ENCODE measurements around the gene SLC29A1. TPM values are rescaled to one million over a fixed set of nuclear protein-coding genes. Genes with fewer than 3 reads are reported as not detected.
"Not testable (repeated sequence)": the region's sequence is repeated elsewhere in the genome, so short reads cannot be mapped to it uniquely, and the experiment has no call there.

The SLC29A1 gene
- total RNA-seq, 2 experiments from 2014 or later: 32.7 to 33.4 TPM

GRCh38 chr6:44226368-44227147 is 3.2 kb downstream of the SLC29A1 start:
- peaks cover 35% of the 10 kb centered on the region for H3K36me3 Mint-ChIP-seq (ENCODE audit: low read depth)
- H3K9me3 Mint-ChIP-seq: no peaks in the 10 kb centered on the region
- intact Hi-C loops (cut with micrococcal nuclease): no loop called here
- H3K27me3 Mint-ChIP-seq (ENCODE audit: low read depth): no peaks in the 10 kb centered on the region
- DNase-seq: no peak
- CTCF ChIA-PET: interaction anchor here (1.6 to 5.9 kb wide), 4 partner anchors 9 to 54 kb away, joined by 5 to 77 read pairs (median 8); no protein-coding TSS in a partner anchor
- H3K4me3 Mint-ChIP-seq: no peak overlapping the region
- no peak overlapping the region for H3K27ac Mint-ChIP-seq
- H3K4me1 Mint-ChIP-seq (ENCODE audit: low read depth): peaks cover 38% of the 10 kb centered on the region

GRCh38 chr6:44227148-44227793 is 3.9 kb downstream of the SLC29A1 start:
- Mint-ChIP-seq H3K9me3 (no peaks in the 10 kb centered on the region), H3K27me3 (ENCODE audit: low read depth) (no peaks in the 10 kb centered on the region), H3K4me3 (no peak overlapping the region), H3K4me1 (ENCODE audit: low read depth) (peaks cover 32% of the 10 kb centered on the region), H3K36me3 (ENCODE audit: low read depth) (peaks cover 37% of the 10 kb centered on the region), H3K27ac (no peak overlapping the region)
- CTCF ChIA-PET: interaction anchor here (1.1 to 1.9 kb wide), 4 partner anchors 10 to 55 kb away, joined by 4 to 8 read pairs (median 6); no protein-coding TSS in a partner anchor
- DNase-seq: no peak
- intact Hi-C loops (cut with micrococcal nuclease): no loop called here

- Mint-ChIP-seq H3K4me3 (no peak overlapping the region), H3K4me1 (ENCODE audit: low read depth) (peaks cover 25% of the 10 kb centered on the region), H3K36me3 (ENCODE audit: low read depth) (peaks cover 42% of the 10 kb centered on the region), H3K27me3 (ENCODE audit: low read depth) (no peaks in the 10 kb centered on the region), H3K27ac (no peak overlapping the region), H3K9me3 (no peaks in the 10 kb centered on the region)
- no peak for DNase-seq
- intact Hi-C loops (cut with micrococcal nuclease): no loop called here
- CTCF ChIA-PET: interaction anchor here (1.1 to 1.9 kb wide), 4 partner anchors 9 to 55 kb away, joined by 4 to 8 read pairs (median 6); no protein-coding TSS in a partner anchor
These were observed 4.6 kb downstream of the SLC29A1 start for GRCh38 chr6:44228031-44228430.

- intact Hi-C loops (cut with micrococcal nuclease): no loop called here
- H3K9me3 Mint-ChIP-seq: no peaks in the 10 kb centered on the region
- no peak overlapping the region for H3K4me3 Mint-ChIP-seq
- no peak overlapping the region for H3K27ac Mint-ChIP-seq
- H3K4me1 Mint-ChIP-seq (ENCODE audit: low read depth): peaks cover 24% of the 10 kb centered on the region
- CTCF ChIA-PET: interaction anchor here (1.1 to 1.9 kb wide), 4 partner anchors 9 to 56 kb away, joined by 4 to 8 read pairs (median 6); no protein-coding TSS in a partner anchor
- DNase-seq: no peak
- peaks cover 43% of the 10 kb centered on the region for H3K36me3 Mint-ChIP-seq (ENCODE audit: low read depth)
- no peaks in the 10 kb centered on the region for H3K27me3 Mint-ChIP-seq (ENCODE audit: low read depth)
These were observed 5.0 kb downstream of the SLC29A1 start for GRCh38 chr6:44228433-44228832.

- Mint-ChIP-seq H3K27ac (no peak overlapping the region), H3K36me3 (ENCODE audit: low read depth) (peaks cover 43% of the 10 kb centered on the region), H3K4me1 (ENCODE audit: low read depth) (peaks cover 24% of the 10 kb centered on the region), H3K9me3 (no peaks in the 10 kb centered on the region), H3K4me3 (no peak overlapping the region), H3K27me3 (ENCODE audit: low read depth) (no peaks in the 10 kb centered on the region)
- DNase-seq: no peak
- intact Hi-C loops (cut with micrococcal nuclease): no loop called here
- CTCF ChIA-PET: interaction anchor here (1.1 to 1.4 kb wide), 2 partner anchors 13 to 56 kb away, joined by 4 to 5 read pairs; no protein-coding TSS in a partner anchor
These were observed 5.4 kb downstream of the SLC29A1 start for GRCh38 chr6:44228836-44229235.

- DNase-seq: no peak
- CTCF ChIA-PET: interaction anchor here (1.4 kb wide), 1 partner anchor 57 kb away, joined by 5 read pairs; no protein-coding TSS in a partner anchor
- Mint-ChIP-seq H3K4me3 (no peak overlapping the region), H3K27ac (no peak overlapping the region), H3K36me3 (ENCODE audit: low read depth) (peaks cover 44% of the 10 kb centered on the region), H3K9me3 (no peaks in the 10 kb centered on the region), H3K27me3 (ENCODE audit: low read depth) (no peaks in the 10 kb centered on the region), H3K4me1 (ENCODE audit: low read depth) (peaks cover 20% of the 10 kb centered on the region)
- intact Hi-C loops (cut with micrococcal nuclease): no loop called here
These were observed 6.1 kb downstream of the SLC29A1 start for GRCh38 chr6:44229376-44230033.

- H3K27ac Mint-ChIP-seq: no peak overlapping the region
- CTCF ChIA-PET: interaction anchor here (1.4 kb wide), 1 partner anchor 57 kb away, joined by 5 read pairs; no protein-coding TSS in a partner anchor
These were observed 6.8 kb downstream of the SLC29A1 start for GRCh38 chr6:44230034-44230675.

GRCh38 chr6:44231426-44231825 is 8.0 kb downstream of the SLC29A1 start:
- not testable (repeated sequence) for H3K4me3 Mint-ChIP-seq
- CTCF ChIA-PET: interaction anchor here (0.6 kb wide), 1 partner anchor 12 kb away, joined by 3 read pairs; no protein-coding TSS in a partner anchor

More at GRCh38 chr6:44230034-44230675, 6.8 kb downstream of the SLC29A1 start:
- DNase-seq: no peak
- no peak overlapping the region for H3K4me3 Mint-ChIP-seq
- H3K36me3 Mint-ChIP-seq (ENCODE audit: low read depth): peaks cover 43% of the 10 kb centered on the region
- peaks cover 14% of the 10 kb centered on the region for H3K4me1 Mint-ChIP-seq (ENCODE audit: low read depth)
- intact Hi-C loops (cut with micrococcal nuclease): no loop called here
- no peaks in the 10 kb centered on the region for H3K27me3 Mint-ChIP-seq (ENCODE audit: low read depth)
- no peaks in the 10 kb centered on the region for H3K9me3 Mint-ChIP-seq

GRCh38 chr6:44232676-44233566 is 9.5 kb downstream of the SLC29A1 start:
- Mint-ChIP-seq H3K4me3 (no peak overlapping the region), H3K27me3 (ENCODE audit: low read depth) (no peaks in the 10 kb centered on the region), H3K27ac (no peak overlapping the region), H3K4me1 (ENCODE audit: low read depth) (peaks cover 8% of the 10 kb centered on the region), H3K9me3 (no peaks in the 10 kb centered on the region), H3K36me3 (ENCODE audit: low read depth) (peaks cover 38% of the 10 kb centered on the region)
- intact Hi-C loops (cut with micrococcal nuclease): no loop called here
- no peak for DNase-seq
- CTCF ChIA-PET: interaction anchor here (0.6 to 6.0 kb wide), 2 partner anchors 9 to 48 kb away, joined by 3 to 77 read pairs; partner anchors contain the start of gene SLC29A1

More at GRCh38 chr6:44231426-44231825, 8.0 kb downstream of the SLC29A1 start:
- H3K27ac Mint-ChIP-seq; intact Hi-C loops (cut with micrococcal nuclease); H3K27me3 Mint-ChIP-seq (ENCODE audit: low read depth); H3K4me1 Mint-ChIP-seq (ENCODE audit: low read depth); H3K9me3 Mint-ChIP-seq; DNase-seq: not testable (repeated sequence)
- H3K36me3 Mint-ChIP-seq (ENCODE audit: low read depth): peaks cover 43% of the 10 kb centered on the region

GRCh38 chr6:44233567-44234100 is 10.2 kb downstream of the SLC29A1 start:
- no peak overlapping the region for H3K4me3 Mint-ChIP-seq
- peaks cover 12% of the 10 kb centered on the region for H3K4me1 Mint-ChIP-seq (ENCODE audit: low read depth)
- H3K36me3 Mint-ChIP-seq (ENCODE audit: low read depth): peaks cover 34% of the 10 kb centered on the region
- H3K27ac Mint-ChIP-seq: no peak overlapping the region
- DNase-seq: no peak
- intact Hi-C loops (cut with micrococcal nuclease): no loop called here
- H3K9me3 Mint-ChIP-seq: no peaks in the 10 kb centered on the region
- CTCF ChIA-PET: interaction anchor here (0.6 to 6.0 kb wide), 4 partner anchors 9 to 62 kb away, joined by 3 to 77 read pairs (median 8); partner anchors contain the start of gene SLC29A1
- H3K27me3 Mint-ChIP-seq (ENCODE audit: low read depth): no peaks in the 10 kb centered on the region

All from activated naive CD4-positive, alpha-beta T cell treated with anti-CD3 and anti-CD28 coated beads for 36 hours (primary cell).